ENCODE measurements around the gene LYSMD2. TPM values are rescaled to one million over a fixed set of nuclear protein-coding genes. Genes with fewer than 3 reads are reported as not detected.
A peak's percentile ranks its signal among the peaks of the same experiment; 100 is the strongest.

The LYSMD2 gene
- polyA plus RNA-seq, 1 of the 3 experiments (the other 2 are of a cell fraction), result 10.3 TPM

DNA sequence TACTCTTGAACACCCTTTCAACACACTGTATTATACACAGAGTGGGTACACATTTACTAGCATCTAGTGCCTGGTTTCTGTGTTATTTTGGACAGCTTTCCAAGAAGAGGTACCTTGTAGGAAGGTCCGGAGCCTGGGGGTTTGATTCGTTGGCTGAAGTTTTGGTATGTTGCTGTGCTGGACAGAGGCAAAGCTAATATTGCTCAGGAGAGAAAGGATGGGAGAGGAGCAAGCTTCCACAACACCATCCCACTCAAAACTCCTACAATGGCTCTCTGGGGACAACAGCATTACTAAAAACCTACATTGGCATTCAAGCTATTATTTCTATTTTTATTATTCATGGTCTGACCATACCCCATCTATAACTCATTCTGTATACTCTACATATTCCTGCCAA, 1.1 kb upstream of the LYSMD2 start:
- Histone ChIP-seq H3F3A (replicated peaks; ENCODE audit: insufficient read depth) (no peaks in the 10 kb centered on the region), H3K9me2 (no peaks in the 10 kb centered on the region), H3K27ac (ENCODE audit: low read depth in 2 of 2, low read length in 1 of 2) (peak overlapping the region in 1 of 2 experiments; percentile 87; a peak in 1 of 4 replicates), H4K20me1 (ENCODE audit: insufficient read depth) (no peaks in the 10 kb centered on the region), H3K9ac (no peak overlapping the region), H3K79me2 (ENCODE audit: insufficient read depth) (peaks cover 10% of the 10 kb centered on the region), H3K9me3 (no peaks in the 10 kb centered on the region), H3K4me3 (ENCODE audit: low read depth in 2 of 2, low read length in 1 of 2) (no peak overlapping the region), H3K36me3 (replicated peaks in 1 of 2; ENCODE audit: control insufficient read depth in 1 of 2, insufficient read depth in 2 of 2, low read length in 1 of 2) (no peaks in the 10 kb centered on the region), H3K4me1 (ENCODE audit: control insufficient read depth in 1 of 2, insufficient read depth in 2 of 2, low read depth in 1 of 2, low read length in 1 of 2) (peaks cover 0 to 23% of the 10 kb centered on the region in 2 experiments; a peak in 2 of 4 replicates), H3K4me2 (0 out of 2 replicates have a peak overlapping the region, but pooled peaks have one; percentile 67), H2AFZ (ENCODE audit: low read depth) (no peak overlapping the region), H3K27me3 (ENCODE audit: insufficient read depth) (no peaks in the 10 kb centered on the region)
- CTCF ChIA-PET, result interaction anchor here (1.2 to 17.1 kb wide), 6 partner anchors 11 to 88 kb away, joined by 3 to 130 read pairs (median 8); no protein-coding TSS in a partner anchor
- TF ChIP-seq RXRA (IDR thresholded peaks at IDR 0.05; ENCODE audit: borderline replicate concordance, low read depth), result no peak
- TF ChIP-seq, protein P1, sequence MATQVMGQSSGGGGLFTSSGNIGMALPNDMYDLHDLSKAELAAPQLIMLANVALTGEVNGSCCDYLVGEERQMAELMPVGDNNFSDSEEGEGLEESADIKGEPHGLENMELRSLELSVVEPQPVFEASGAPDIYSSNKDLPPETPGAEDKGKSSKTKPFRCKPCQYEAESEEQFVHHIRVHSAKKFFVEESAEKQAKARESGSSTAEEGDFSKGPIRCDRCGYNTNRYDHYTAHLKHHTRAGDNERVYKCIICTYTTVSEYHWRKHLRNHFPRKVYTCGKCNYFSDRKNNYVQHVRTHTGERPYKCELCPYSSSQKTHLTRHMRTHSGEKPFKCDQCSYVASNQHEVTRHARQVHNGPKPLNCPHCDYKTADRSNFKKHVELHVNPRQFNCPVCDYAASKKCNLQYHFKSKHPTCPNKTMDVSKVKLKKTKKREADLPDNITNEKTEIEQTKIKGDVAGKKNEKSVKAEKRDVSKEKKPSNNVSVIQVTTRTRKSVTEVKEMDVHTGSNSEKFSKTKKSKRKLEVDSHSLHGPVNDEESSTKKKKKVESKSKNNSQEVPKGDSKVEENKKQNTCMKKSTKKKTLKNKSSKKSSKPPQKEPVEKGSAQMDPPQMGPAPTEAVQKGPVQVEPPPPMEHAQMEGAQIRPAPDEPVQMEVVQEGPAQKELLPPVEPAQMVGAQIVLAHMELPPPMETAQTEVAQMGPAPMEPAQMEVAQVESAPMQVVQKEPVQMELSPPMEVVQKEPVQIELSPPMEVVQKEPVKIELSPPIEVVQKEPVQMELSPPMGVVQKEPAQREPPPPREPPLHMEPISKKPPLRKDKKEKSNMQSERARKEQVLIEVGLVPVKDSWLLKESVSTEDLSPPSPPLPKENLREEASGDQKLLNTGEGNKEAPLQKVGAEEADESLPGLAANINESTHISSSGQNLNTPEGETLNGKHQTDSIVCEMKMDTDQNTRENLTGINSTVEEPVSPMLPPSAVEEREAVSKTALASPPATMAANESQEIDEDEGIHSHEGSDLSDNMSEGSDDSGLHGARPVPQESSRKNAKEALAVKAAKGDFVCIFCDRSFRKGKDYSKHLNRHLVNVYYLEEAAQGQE (IDR thresholded peaks at IDR 0.05; ENCODE audit: low read depth, low read length), result peak; percentile 86
- 94% methylated on average over 2 of the region's 2 CpGs for WGBS (ENCODE audit: low lambda C conversion rate)
- DNase-seq, result no peak
- POLR2A ChIA-PET, result interaction anchor here (1.6 kb wide), 1 partner anchor 32 kb away, joined by 6 read pairs; no protein-coding TSS in a partner anchor

DNA sequence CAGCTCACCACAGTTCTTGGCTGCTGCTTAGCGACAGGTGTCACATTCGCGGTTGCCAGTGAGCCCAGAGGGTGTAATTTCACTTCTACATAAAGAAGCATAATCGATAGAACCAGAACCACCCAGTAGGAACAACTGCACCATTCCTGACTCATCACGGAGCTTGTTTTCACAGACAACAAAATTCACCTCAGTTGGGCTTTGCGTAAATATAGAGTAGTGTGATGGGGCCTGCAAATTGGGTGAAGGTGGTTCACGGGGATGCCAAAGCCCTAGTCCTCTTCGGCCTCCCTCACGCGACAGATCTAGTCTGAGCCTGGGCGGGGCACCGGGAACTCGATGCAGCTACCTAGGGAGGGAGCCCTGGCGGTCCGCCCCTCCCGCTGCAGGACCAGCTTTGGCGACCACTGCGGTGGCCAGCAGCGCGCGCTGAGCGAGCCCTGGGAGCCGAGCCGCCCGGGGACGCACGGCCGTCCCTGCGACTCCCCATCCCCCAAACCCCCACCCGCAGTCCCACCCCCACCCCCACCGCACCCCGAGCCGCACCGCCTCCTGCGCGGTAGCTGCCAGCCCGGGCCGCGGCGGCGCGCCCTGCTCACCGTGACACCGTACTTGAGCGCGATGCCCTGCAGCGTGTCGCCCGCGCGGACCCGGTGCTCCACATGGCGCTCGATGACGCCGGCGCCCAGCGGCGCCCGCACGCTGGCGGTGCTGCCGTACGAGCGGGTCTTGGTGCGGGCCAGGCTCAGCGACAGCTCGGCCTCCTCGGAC, 519 bp downstream of the LYSMD2 start:
- peak overlapping the region in 1 of 2 experiments; percentile 87; a peak in 2 of 4 replicates for H3K27ac ChIP-seq (ENCODE audit: low read depth in 2 of 2, low read length in 1 of 2)

More for the DNA sequence above, 519 bp downstream of the LYSMD2 start:
- peak overlapping the region; percentile 89 for H2AFZ ChIP-seq (ENCODE audit: low read depth)
- no peaks in the 10 kb centered on the region for H3K9me2 ChIP-seq
- no peaks in the 10 kb centered on the region for H3F3A ChIP-seq (replicated peaks; ENCODE audit: insufficient read depth)
- peaks cover 0 to 23% of the 10 kb centered on the region in 2 experiments; a peak in 2 of 4 replicates for H3K4me1 ChIP-seq (ENCODE audit: control insufficient read depth in 1 of 2, insufficient read depth in 2 of 2, low read depth in 1 of 2, low read length in 1 of 2)
- no peaks in the 10 kb centered on the region for H3K36me3 ChIP-seq (replicated peaks in 1 of 2; ENCODE audit: control insufficient read depth in 1 of 2, insufficient read depth in 2 of 2, low read length in 1 of 2)
- H3K4me3 ChIP-seq (ENCODE audit: low read depth in 2 of 2, low read length in 1 of 2), result peak overlapping the region; percentile 65 to 74
- TF ChIP-seq MAX (IDR thresholded peaks at IDR 0.05; ENCODE audit: low read depth) (peak; percentile 71; the same call in 1 of the 2 replicates), USF1 (IDR thresholded peaks at IDR 0.05; ENCODE audit: borderline replicate concordance, low read depth) (no peak), GABPA (IDR thresholded peaks at IDR 0.05; ENCODE audit: low read depth) (no peak), MXI1 (IDR thresholded peaks at IDR 0.05; ENCODE audit: low read depth, low read length) (peak; percentile 57), TAF1 (IDR thresholded peaks at IDR 0.05; ENCODE audit: borderline replicate concordance, low read depth, low read length) (no peak)
- TF ChIP-seq, protein P1 (IDR thresholded peaks at IDR 0.05; ENCODE audit: low read depth, low read length), result no peak
- H3K9ac ChIP-seq, result peak overlapping the region; percentile 45; the same call in 1 of the 2 replicates
- 13% methylated on average over 21 of the region's 69 CpGs for WGBS (ENCODE audit: low lambda C conversion rate)
- no peaks in the 10 kb centered on the region for H4K20me1 ChIP-seq (ENCODE audit: insufficient read depth)
- no peaks in the 10 kb centered on the region for H3K27me3 ChIP-seq (ENCODE audit: insufficient read depth)
- H3K9me3 ChIP-seq, result no peaks in the 10 kb centered on the region
- peak overlapping the region; percentile 67 for H3K4me2 ChIP-seq
- DNase-seq, result peak; percentile 80
- H3K79me2 ChIP-seq (ENCODE audit: insufficient read depth), result peaks cover 16% of the 10 kb centered on the region
- POLR2A ChIA-PET, result interaction anchor here (0.6 to 1.7 kb wide), 9 partner anchors 11 to 235 kb away, joined by 3 to 7 read pairs (median 3); partner anchors contain the start of genes LEO1 and SCG3
- CTCF ChIA-PET, result interaction anchor here (0.7 to 17.1 kb wide), 10 partner anchors 11 to 87 kb away, joined by 3 to 130 read pairs (median 4); no protein-coding TSS in a partner anchor
